ENCODE data around the gene HDAC9. TPM values are rescaled to one million over a fixed set of nuclear protein-coding genes. Genes with fewer than 3 reads are reported as not detected.

The HDAC9 gene
- total RNA-seq, 1 experiment from 2014 or later: 4.3 TPM

DNA sequence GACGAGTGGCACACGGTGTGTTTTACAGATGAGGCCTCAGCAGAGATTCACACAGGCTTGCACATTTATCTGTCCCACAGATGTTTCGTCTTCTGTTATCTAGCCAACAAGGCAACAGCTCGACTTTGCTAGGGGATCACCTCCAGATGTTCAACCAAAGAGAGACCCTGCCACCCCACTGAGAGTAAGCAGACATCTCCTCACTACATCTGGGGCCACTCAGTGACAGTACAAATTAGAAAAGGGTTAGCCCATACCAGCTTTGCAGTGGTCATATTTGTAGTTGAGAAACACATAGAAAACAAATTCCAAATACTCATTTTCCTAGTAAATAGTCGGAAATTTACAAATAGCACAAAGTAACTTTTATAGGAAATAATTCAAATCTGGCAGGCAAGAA lies 164.2 kb downstream of the HDAC9 start:
- no peak overlapping the region for H3K4me2 ChIP-seq (ENCODE audit: low read length)
- no peaks in the 10 kb centered on the region for H3K79me2 ChIP-seq (ENCODE audit: insufficient read depth, low read length)
- no peaks in the 10 kb centered on the region for H3K4me1 ChIP-seq (ENCODE audit: control insufficient read depth in 1 of 2, insufficient read depth in 2 of 2, low read length in 2 of 2)
- no peak overlapping the region for H3K4me3 ChIP-seq (replicated peaks in 1 of 2; ENCODE audit: low read depth in 1 of 2, low read length in 2 of 2)
- H4K20me1 ChIP-seq (ENCODE audit: insufficient read depth): no peaks in the 10 kb centered on the region
- H3K27ac ChIP-seq (ENCODE audit: low read depth, low read length): no peak overlapping the region
- no peaks in the 10 kb centered on the region for H3K27me3 ChIP-seq (ENCODE audit: insufficient read depth, low read length)
- intact Hi-C loops (cut with micrococcal nuclease): no loop called here
- no peak overlapping the region for H3K9ac ChIP-seq (ENCODE audit: low read length)
- no TSS peak for BruUV-seq (replicated peaks)
- H3K36me3 ChIP-seq (ENCODE audit: control insufficient read depth in 1 of 2, insufficient read depth in 2 of 2, low read length in 2 of 2): no peaks in the 10 kb centered on the region
- no peaks in the 10 kb centered on the region for H3K9me2 ChIP-seq (ENCODE audit: insufficient read depth)
- ChIA-PET RAD21 (ENCODE audit: low non-redundant PET in 1 of 2, low total read pairs in 2 of 2, uncharacterized antibody in 2 of 2, unreplicated experiment in 2 of 2) (no interaction called here), CTCF (no interaction called here), POLR2A (no interaction called here)
- TF ChIP-seq EZH2phosphoT487 (IDR thresholded peaks at IDR 0.05; ENCODE audit: borderline replicate concordance) (no peak), CEBPB (IDR thresholded peaks at IDR 0.05; ENCODE audit: low read depth) (no peak), YY1 (IDR thresholded peaks at IDR 0.05; ENCODE audit: extremely low read depth, insufficient replicate concordance, low read depth, low read length) (no peak), ATF3 (IDR thresholded peaks at IDR 0.05) (no peak), POLR2AphosphoS5 (IDR thresholded peaks at IDR 0.05; ENCODE audit: low read depth, low read length) (no peak), EZH2 (IDR thresholded peaks at IDR 0.05) (no peak), CBX3 (IDR thresholded peaks at IDR 0.05; ENCODE audit: low read depth) (no peak), RAD21 (IDR thresholded peaks at IDR 0.05; ENCODE audit: low read depth) (no peak), SRF (IDR thresholded peaks at IDR 0.05; ENCODE audit: low read depth) (no peak), SP1 (IDR thresholded peaks at IDR 0.05; ENCODE audit: low read depth) (no peak), SIN3A (IDR thresholded peaks at IDR 0.05; ENCODE audit: low read depth) (no peak), ZNF274 (IDR thresholded peaks at IDR 0.05; ENCODE audit: low read depth, low read length) (no peak), ZFX (IDR thresholded peaks at IDR 0.05) (no peak), ELF1 (IDR thresholded peaks at IDR 0.05; ENCODE audit: borderline replicate concordance, low read depth) (no peak)
- TF ChIP-seq, protein P1, sequence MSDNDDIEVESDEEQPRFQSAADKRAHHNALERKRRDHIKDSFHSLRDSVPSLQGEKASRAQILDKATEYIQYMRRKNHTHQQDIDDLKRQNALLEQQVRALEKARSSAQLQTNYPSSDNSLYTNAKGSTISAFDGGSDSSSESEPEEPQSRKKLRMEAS (IDR thresholded peaks at IDR 0.05): no peak
- TF ChIP-seq, protein P2, sequence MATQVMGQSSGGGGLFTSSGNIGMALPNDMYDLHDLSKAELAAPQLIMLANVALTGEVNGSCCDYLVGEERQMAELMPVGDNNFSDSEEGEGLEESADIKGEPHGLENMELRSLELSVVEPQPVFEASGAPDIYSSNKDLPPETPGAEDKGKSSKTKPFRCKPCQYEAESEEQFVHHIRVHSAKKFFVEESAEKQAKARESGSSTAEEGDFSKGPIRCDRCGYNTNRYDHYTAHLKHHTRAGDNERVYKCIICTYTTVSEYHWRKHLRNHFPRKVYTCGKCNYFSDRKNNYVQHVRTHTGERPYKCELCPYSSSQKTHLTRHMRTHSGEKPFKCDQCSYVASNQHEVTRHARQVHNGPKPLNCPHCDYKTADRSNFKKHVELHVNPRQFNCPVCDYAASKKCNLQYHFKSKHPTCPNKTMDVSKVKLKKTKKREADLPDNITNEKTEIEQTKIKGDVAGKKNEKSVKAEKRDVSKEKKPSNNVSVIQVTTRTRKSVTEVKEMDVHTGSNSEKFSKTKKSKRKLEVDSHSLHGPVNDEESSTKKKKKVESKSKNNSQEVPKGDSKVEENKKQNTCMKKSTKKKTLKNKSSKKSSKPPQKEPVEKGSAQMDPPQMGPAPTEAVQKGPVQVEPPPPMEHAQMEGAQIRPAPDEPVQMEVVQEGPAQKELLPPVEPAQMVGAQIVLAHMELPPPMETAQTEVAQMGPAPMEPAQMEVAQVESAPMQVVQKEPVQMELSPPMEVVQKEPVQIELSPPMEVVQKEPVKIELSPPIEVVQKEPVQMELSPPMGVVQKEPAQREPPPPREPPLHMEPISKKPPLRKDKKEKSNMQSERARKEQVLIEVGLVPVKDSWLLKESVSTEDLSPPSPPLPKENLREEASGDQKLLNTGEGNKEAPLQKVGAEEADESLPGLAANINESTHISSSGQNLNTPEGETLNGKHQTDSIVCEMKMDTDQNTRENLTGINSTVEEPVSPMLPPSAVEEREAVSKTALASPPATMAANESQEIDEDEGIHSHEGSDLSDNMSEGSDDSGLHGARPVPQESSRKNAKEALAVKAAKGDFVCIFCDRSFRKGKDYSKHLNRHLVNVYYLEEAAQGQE (IDR thresholded peaks at IDR 0.05; ENCODE audit: low read depth): no peak
- TF ChIP-seq, protein P3, sequence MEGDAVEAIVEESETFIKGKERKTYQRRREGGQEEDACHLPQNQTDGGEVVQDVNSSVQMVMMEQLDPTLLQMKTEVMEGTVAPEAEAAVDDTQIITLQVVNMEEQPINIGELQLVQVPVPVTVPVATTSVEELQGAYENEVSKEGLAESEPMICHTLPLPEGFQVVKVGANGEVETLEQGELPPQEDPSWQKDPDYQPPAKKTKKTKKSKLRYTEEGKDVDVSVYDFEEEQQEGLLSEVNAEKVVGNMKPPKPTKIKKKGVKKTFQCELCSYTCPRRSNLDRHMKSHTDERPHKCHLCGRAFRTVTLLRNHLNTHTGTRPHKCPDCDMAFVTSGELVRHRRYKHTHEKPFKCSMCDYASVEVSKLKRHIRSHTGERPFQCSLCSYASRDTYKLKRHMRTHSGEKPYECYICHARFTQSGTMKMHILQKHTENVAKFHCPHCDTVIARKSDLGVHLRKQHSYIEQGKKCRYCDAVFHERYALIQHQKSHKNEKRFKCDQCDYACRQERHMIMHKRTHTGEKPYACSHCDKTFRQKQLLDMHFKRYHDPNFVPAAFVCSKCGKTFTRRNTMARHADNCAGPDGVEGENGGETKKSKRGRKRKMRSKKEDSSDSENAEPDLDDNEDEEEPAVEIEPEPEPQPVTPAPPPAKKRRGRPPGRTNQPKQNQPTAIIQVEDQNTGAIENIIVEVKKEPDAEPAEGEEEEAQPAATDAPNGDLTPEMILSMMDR (IDR thresholded peaks at IDR 0.05 in 2 of 3, conservative IDR thresholded peaks at IDR 0.05 in 1 of 3; ENCODE audit: borderline replicate concordance in 1 of 3, insufficient read depth in 1 of 3, low read depth in 2 of 3, low read length in 2 of 3): no peak
- no peak overlapping the region for H2AFZ ChIP-seq (ENCODE audit: low read depth, low read length, poor library complexity, severe bottlenecking)
- DNase-seq (ENCODE audit: low read depth, low spot score) (no peak), ATAC-seq (no peak)
- no peaks in the 10 kb centered on the region for H3K9me3 ChIP-seq (ENCODE audit: control insufficient read depth in 1 of 2, insufficient read depth in 1 of 2, low read depth in 1 of 2, low read length in 2 of 2)
